Measurements from ENCODE around the gene ACP5. TPM values are rescaled to one million over a fixed set of nuclear protein-coding genes. Genes with fewer than 3 reads are reported as not detected.

The ACP5 gene
- total and polyA plus RNA-seq, 2 of the 4 experiments (the other 2 are of a cell fraction) = 0.54 to 1.2 TPM

GRCh38 chr19:11549386-11549953, 28.0 kb downstream of the ACP5 start:
- H3K4me2 ChIP-seq (ENCODE audit: low read depth, low read length) = no peak overlapping the region
- WGBS, 2 experiments (ENCODE audit: extremely low coverage in 2 of 2, insufficient read length in 1 of 2) = 95% methylated on average over 10 of the region's 24 CpGs; no CpG with 5 or more reads in 1 of the 2 experiments
- in situ Hi-C loops (cut with MboI; ENCODE audit: low sequenced_read_pairs) = no loop called here

More at GRCh38 chr19:11549386-11549953, 28.0 kb downstream of the ACP5 start:
- Histone ChIP-seq H3K36me3 (ENCODE audit: control insufficient read depth, insufficient read depth, low read length) (peaks cover 53% of the 10 kb centered on the region), H2AFZ (replicated peaks; ENCODE audit: low read length, poor library complexity) (no peak overlapping the region), H3K79me1 (ENCODE audit: low read depth in 1 of 2, low read length in 2 of 2) (peaks cover 3 to 11% of the 10 kb centered on the region in 2 experiments; a peak in 1 of 4 replicates), H4K91ac (ENCODE audit: insufficient read depth, low read depth, low read length) (no peak overlapping the region), H3K56ac (ENCODE audit: extremely low read depth, insufficient read depth, low read length) (no peak overlapping the region), H2AK9ac (replicated peaks; ENCODE audit: low read depth, low read length, poor library complexity) (no peak overlapping the region), H3K14ac (replicated peaks; ENCODE audit: low read depth, low read length) (no peak overlapping the region), H3K4me1 (ENCODE audit: control insufficient read depth, insufficient read depth, low read length) (no peaks in the 10 kb centered on the region), H2AK5ac (ENCODE audit: low read depth, low read length) (no peak overlapping the region), H4K8ac (ENCODE audit: low read depth in 2 of 2, low read length in 2 of 2) (no peak overlapping the region), H2BK5ac (ENCODE audit: low read depth, low read length, poor library complexity, severe bottlenecking) (no peak overlapping the region), H3K4ac (ENCODE audit: low read depth, low read length) (no peak overlapping the region), H3K23ac (ENCODE audit: low read depth, low read length) (no peak overlapping the region), H2BK120ac (ENCODE audit: low read depth, low read length) (no peak overlapping the region), H2BK20ac (ENCODE audit: low read depth, low read length) (no peak overlapping the region), H3K4me3 (ENCODE audit: insufficient read depth, low read depth, low read length) (no peak overlapping the region), H3K9me1 (ENCODE audit: insufficient read depth, low read length) (no peaks in the 10 kb centered on the region), H3K27ac (ENCODE audit: insufficient read depth, low read length) (no peak overlapping the region), H3K9ac (ENCODE audit: low read depth, low read length) (no peak overlapping the region), H4K20me1 (ENCODE audit: insufficient read depth, low read length) (peaks cover 12% of the 10 kb centered on the region), H3K27me3 (ENCODE audit: control insufficient read depth, insufficient read depth, low read length) (no peaks in the 10 kb centered on the region), H2BK15ac (ENCODE audit: low read depth, low read length) (no peak overlapping the region), H4K5ac (ENCODE audit: low read depth, low read length) (no peak overlapping the region), H3K9me3 (ENCODE audit: control insufficient read depth, insufficient read depth, low read length) (no peaks in the 10 kb centered on the region), H3K18ac (ENCODE audit: low read depth, low read length) (no peak overlapping the region)
- TF ChIP-seq NFE2L2 (IDR thresholded peaks at IDR 0.05; ENCODE audit: low read depth, low read length) = no peak
- TF ChIP-seq CEBPB (IDR thresholded peaks at IDR 0.05; ENCODE audit: low read depth, low read length) = no peak
- TF ChIP-seq ELK1 (IDR thresholded peaks at IDR 0.05; ENCODE audit: borderline replicate concordance, low read depth, low read length) = no peak
- no peak for TF ChIP-seq SMC3 (IDR thresholded peaks at IDR 0.05; ENCODE audit: low read depth, low read length)
- no peak for TF ChIP-seq USF2 (IDR thresholded peaks at IDR 0.05; ENCODE audit: low read depth, low read length)
- no peak for TF ChIP-seq CHD1 (IDR thresholded peaks at IDR 0.05; ENCODE audit: low read depth, low read length)
- TF ChIP-seq RFX5 (IDR thresholded peaks at IDR 0.05; ENCODE audit: low read depth, low read length) = no peak
- no peak for TF ChIP-seq BHLHE40 (IDR thresholded peaks at IDR 0.05; ENCODE audit: low read depth, low read length)
- TF ChIP-seq RCOR1 (IDR thresholded peaks at IDR 0.05; ENCODE audit: insufficient replicate concordance, low read length) = no peak
- TF ChIP-seq POLR2A (IDR thresholded peaks at IDR 0.05; ENCODE audit: low read depth, low read length) = no peak
- TF ChIP-seq MAZ (IDR thresholded peaks at IDR 0.05; ENCODE audit: borderline replicate concordance, low read depth, low read length) = no peak
- no peak for TF ChIP-seq FOS (IDR thresholded peaks at IDR 0.05; ENCODE audit: low read depth, low read length)
- no peak for TF ChIP-seq MXI1 (IDR thresholded peaks at IDR 0.05; ENCODE audit: borderline replicate concordance, low read depth, low read length)
- no peak for TF ChIP-seq CTCF (conservative IDR thresholded peaks at IDR 0.05; ENCODE audit: low read depth, low read length)
- TF ChIP-seq RAD21 (IDR thresholded peaks at IDR 0.05; ENCODE audit: low read length) = no peak
- TF ChIP-seq MAFK (IDR thresholded peaks at IDR 0.05; ENCODE audit: low read depth, low read length) = no peak
- DNase-seq (no peak), ATAC-seq (ENCODE audit: low read depth) (no peak)
- intact Hi-C loops (cut with micrococcal nuclease) (no loop called here), dilution Hi-C loops (cut with HindIII; ENCODE audit: low sequenced_read_pairs, unreplicated experiment) (no loop called here)
- CTCF ChIA-PET = no interaction called here
- TSS peak; percentile 91 for BruUV-seq (replicated peaks)
- POLR2A ChIA-PET (ENCODE audit: unreplicated experiment) = no interaction called here

Measured in IMR-90 (cell line).